ENCODE measurements around the gene SDCCAG8. TPM values are rescaled to one million over a fixed set of nuclear protein-coding genes. Genes with fewer than 3 reads are reported as not detected.

Gene SDCCAG8
- total RNA-seq, 1 donor from 2014 or later = 24.5 TPM

DNA sequence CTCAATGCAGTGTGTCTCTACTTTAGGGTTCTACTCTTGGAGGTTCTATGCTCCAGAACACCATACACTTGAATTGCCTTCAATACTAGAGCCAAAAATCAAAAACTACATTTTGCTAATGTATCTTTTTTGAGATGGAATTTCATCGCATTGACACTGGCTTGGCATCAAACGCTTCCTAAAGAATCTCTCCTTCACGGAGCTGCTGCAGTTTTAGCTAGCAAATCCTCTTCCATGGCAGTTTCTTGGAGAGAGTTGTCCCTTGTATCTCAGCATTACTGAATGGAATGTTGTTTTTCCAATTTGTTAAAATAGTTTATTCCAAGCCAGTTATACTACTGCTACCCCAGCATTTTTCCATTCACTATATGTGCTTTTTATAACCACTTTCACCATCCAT, 17.7 kb downstream of the SDCCAG8 start:
- Histone ChIP-seq H4K20me1 (ENCODE audit: insufficient read depth, low read length) (no peaks in the 10 kb centered on the region), H3K4me1 (ENCODE audit: insufficient read depth, low read length) (peaks cover 41% of the 10 kb centered on the region), H3K27ac (ENCODE audit: low read depth, low read length) (peak overlapping the region; percentile 59), H3K9me3 (ENCODE audit: insufficient read depth, low read depth, low read length) (no peaks in the 10 kb centered on the region), H2AFZ (ENCODE audit: low read depth, low read length) (no peak overlapping the region), H3K9ac (ENCODE audit: low read length) (no peak overlapping the region), H3K36me3 (ENCODE audit: insufficient read depth, low read length) (peaks cover 22% of the 10 kb centered on the region), H3K4me2 (ENCODE audit: low read length) (no peak overlapping the region), H3K27me3 (ENCODE audit: insufficient read depth, low read length) (no peaks in the 10 kb centered on the region), H3K4me3 (ENCODE audit: insufficient read depth, low read depth, low read length) (no peak overlapping the region), H3K79me2 (ENCODE audit: insufficient read depth, low read length) (peaks cover 33% of the 10 kb centered on the region)
- Mint-ChIP-seq H3K9me3 (ENCODE audit: unreplicated experiment) (peaks cover 2% of the 10 kb centered on the region), H3K4me1 (ENCODE audit: low read depth, unreplicated experiment) (peaks cover 32% of the 10 kb centered on the region), H3K27ac (ENCODE audit: unreplicated experiment) (no peak overlapping the region), H3K27me3 (ENCODE audit: low read depth, unreplicated experiment) (no peaks in the 10 kb centered on the region), H3K36me3 (ENCODE audit: low read depth, unreplicated experiment) (peaks cover 15% of the 10 kb centered on the region), H3K4me3 (ENCODE audit: unreplicated experiment) (no peak overlapping the region)
- no peak for FAIRE-seq
- no peak for DNase-seq (ENCODE audit: low read depth)
- TF ChIP-seq, protein P1, sequence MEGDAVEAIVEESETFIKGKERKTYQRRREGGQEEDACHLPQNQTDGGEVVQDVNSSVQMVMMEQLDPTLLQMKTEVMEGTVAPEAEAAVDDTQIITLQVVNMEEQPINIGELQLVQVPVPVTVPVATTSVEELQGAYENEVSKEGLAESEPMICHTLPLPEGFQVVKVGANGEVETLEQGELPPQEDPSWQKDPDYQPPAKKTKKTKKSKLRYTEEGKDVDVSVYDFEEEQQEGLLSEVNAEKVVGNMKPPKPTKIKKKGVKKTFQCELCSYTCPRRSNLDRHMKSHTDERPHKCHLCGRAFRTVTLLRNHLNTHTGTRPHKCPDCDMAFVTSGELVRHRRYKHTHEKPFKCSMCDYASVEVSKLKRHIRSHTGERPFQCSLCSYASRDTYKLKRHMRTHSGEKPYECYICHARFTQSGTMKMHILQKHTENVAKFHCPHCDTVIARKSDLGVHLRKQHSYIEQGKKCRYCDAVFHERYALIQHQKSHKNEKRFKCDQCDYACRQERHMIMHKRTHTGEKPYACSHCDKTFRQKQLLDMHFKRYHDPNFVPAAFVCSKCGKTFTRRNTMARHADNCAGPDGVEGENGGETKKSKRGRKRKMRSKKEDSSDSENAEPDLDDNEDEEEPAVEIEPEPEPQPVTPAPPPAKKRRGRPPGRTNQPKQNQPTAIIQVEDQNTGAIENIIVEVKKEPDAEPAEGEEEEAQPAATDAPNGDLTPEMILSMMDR (IDR thresholded peaks at IDR 0.05; ENCODE audit: insufficient read depth, low read depth, low read length) = no peak
- TF ChIP-seq EZH2 (IDR thresholded peaks at IDR 0.05; ENCODE audit: insufficient read depth, low read length) = no peak

DNA sequence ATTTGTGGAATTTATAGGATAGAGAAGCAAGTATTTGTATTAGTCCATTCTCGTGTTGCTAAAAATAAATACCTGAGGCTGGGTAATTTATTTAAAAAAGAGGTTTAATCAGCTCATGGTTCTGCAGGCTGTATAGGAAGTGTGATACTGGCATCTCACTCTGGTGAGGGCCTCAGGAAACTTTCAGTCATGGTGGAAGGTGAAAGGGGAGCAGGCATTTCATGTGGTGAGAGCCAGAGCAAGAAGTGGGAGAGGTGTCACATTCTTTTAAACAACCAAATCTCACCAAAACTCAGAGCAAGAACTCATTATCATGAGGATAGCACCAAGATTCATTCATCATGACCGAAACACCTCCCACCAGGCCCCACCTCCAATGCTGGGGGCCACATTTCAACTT, 18.1 kb downstream of the SDCCAG8 start:
- H3K79me2 ChIP-seq (ENCODE audit: insufficient read depth, low read length) = peaks cover 34% of the 10 kb centered on the region
- H3K9ac ChIP-seq (ENCODE audit: low read length) = no peak overlapping the region
- peaks cover 15% of the 10 kb centered on the region for H3K36me3 Mint-ChIP-seq (ENCODE audit: low read depth, unreplicated experiment)
- no peak overlapping the region for H3K4me2 ChIP-seq (ENCODE audit: low read length)
- no peak for FAIRE-seq
- H3K27me3 ChIP-seq (ENCODE audit: insufficient read depth, low read length) = no peaks in the 10 kb centered on the region
- peaks cover 29% of the 10 kb centered on the region for H3K4me1 Mint-ChIP-seq (ENCODE audit: low read depth, unreplicated experiment)
- H2AFZ ChIP-seq (ENCODE audit: low read depth, low read length) = no peak overlapping the region
- H3K4me3 Mint-ChIP-seq (ENCODE audit: unreplicated experiment) = no peak overlapping the region
- no peak overlapping the region for H3K27ac Mint-ChIP-seq (ENCODE audit: unreplicated experiment)
- no peaks in the 10 kb centered on the region for H3K27me3 Mint-ChIP-seq (ENCODE audit: low read depth, unreplicated experiment)
- H3K9me3 Mint-ChIP-seq (ENCODE audit: unreplicated experiment) = peaks cover 2% of the 10 kb centered on the region
- no peaks in the 10 kb centered on the region for H3K9me3 ChIP-seq (ENCODE audit: insufficient read depth, low read depth, low read length)
- no peak overlapping the region for H3K27ac ChIP-seq (ENCODE audit: low read depth, low read length)
- TF ChIP-seq, protein P1 (IDR thresholded peaks at IDR 0.05; ENCODE audit: insufficient read depth, low read depth, low read length) = no peak
- no peak for TF ChIP-seq EZH2 (IDR thresholded peaks at IDR 0.05; ENCODE audit: insufficient read depth, low read length)
- DNase-seq (ENCODE audit: low read depth) = no peak
- H3K4me1 ChIP-seq (ENCODE audit: insufficient read depth, low read length) = peaks cover 37% of the 10 kb centered on the region
- no peaks in the 10 kb centered on the region for H4K20me1 ChIP-seq (ENCODE audit: insufficient read depth, low read length)
- H3K36me3 ChIP-seq (ENCODE audit: insufficient read depth, low read length) = peaks cover 22% of the 10 kb centered on the region
- H3K4me3 ChIP-seq (ENCODE audit: insufficient read depth, low read depth, low read length) = no peak overlapping the region

DNA sequence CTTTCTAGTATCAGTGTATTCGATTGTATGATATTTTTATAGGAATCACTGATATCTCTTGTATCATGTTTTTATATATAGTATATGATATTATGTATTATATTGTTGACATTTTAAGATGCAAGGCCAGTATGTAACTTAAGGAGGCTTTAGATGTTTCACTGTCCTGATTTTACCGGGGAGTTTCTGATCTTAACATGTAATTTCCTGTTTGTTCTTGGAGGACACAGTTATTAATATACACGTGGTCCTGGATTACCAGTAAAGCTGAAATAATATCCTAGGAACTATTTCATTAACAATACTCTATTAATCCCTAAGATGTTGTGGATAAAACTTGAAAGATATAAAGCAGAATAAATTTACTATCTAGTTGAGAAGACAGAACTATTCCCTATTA, 19.5 kb downstream of the SDCCAG8 start:
- H3K4me3 ChIP-seq (ENCODE audit: insufficient read depth, low read depth, low read length) = no peak overlapping the region
- H3K9me3 Mint-ChIP-seq (ENCODE audit: unreplicated experiment) = peaks cover 2% of the 10 kb centered on the region
- peaks cover 23% of the 10 kb centered on the region for H3K4me1 ChIP-seq (ENCODE audit: insufficient read depth, low read length)
- no peaks in the 10 kb centered on the region for H3K9me3 ChIP-seq (ENCODE audit: insufficient read depth, low read depth, low read length)
- H2AFZ ChIP-seq (ENCODE audit: low read depth, low read length) = no peak overlapping the region
- H3K27ac Mint-ChIP-seq (ENCODE audit: unreplicated experiment) = no peak overlapping the region
- no peak overlapping the region for H3K4me2 ChIP-seq (ENCODE audit: low read length)
- DNase-seq (ENCODE audit: low read depth) = no peak
- H3K27ac ChIP-seq (ENCODE audit: low read depth, low read length) = no peak overlapping the region
- H3K4me1 Mint-ChIP-seq (ENCODE audit: low read depth, unreplicated experiment) = peaks cover 17% of the 10 kb centered on the region
- no peaks in the 10 kb centered on the region for H4K20me1 ChIP-seq (ENCODE audit: insufficient read depth, low read length)
- TF ChIP-seq, protein P1 (IDR thresholded peaks at IDR 0.05; ENCODE audit: insufficient read depth, low read depth, low read length) = no peak
- TF ChIP-seq EZH2 (IDR thresholded peaks at IDR 0.05; ENCODE audit: insufficient read depth, low read length) = no peak
- H3K36me3 ChIP-seq (ENCODE audit: insufficient read depth, low read length) = peaks cover 22% of the 10 kb centered on the region
- H3K27me3 ChIP-seq (ENCODE audit: insufficient read depth, low read length) = no peaks in the 10 kb centered on the region
- H3K27me3 Mint-ChIP-seq (ENCODE audit: low read depth, unreplicated experiment) = no peaks in the 10 kb centered on the region
- FAIRE-seq = no peak
- H3K9ac ChIP-seq (ENCODE audit: low read length) = no peak overlapping the region
- H3K36me3 Mint-ChIP-seq (ENCODE audit: low read depth, unreplicated experiment) = peaks cover 15% of the 10 kb centered on the region
- no peak overlapping the region for H3K4me3 Mint-ChIP-seq (ENCODE audit: unreplicated experiment)
- H3K79me2 ChIP-seq (ENCODE audit: insufficient read depth, low read length) = peaks cover 34% of the 10 kb centered on the region

All from astrocyte (in vitro differentiated cells and primary cell).